GM12873 (cell line): Measurements from ENCODE around the gene PLCG2.

Experiments
- TF ChIP-seq, protein P1 (sequence below): IDR thresholded peaks from 2 replicates; pipeline ENCODE4 v1.5.1; 2012; ENCODE audit warnings: low read depth, mild to moderate bottlenecking, moderate library complexity, low read length, control low read depth; ENCODE audit not compliant: insufficient read depth; ENCODE audit errors: missing control alignments

PLCG2 gene

GRCh38 chr16:81758376-81758775, 20.7 kb upstream of the PLCG2 start:
- TF ChIP-seq, protein P1, sequence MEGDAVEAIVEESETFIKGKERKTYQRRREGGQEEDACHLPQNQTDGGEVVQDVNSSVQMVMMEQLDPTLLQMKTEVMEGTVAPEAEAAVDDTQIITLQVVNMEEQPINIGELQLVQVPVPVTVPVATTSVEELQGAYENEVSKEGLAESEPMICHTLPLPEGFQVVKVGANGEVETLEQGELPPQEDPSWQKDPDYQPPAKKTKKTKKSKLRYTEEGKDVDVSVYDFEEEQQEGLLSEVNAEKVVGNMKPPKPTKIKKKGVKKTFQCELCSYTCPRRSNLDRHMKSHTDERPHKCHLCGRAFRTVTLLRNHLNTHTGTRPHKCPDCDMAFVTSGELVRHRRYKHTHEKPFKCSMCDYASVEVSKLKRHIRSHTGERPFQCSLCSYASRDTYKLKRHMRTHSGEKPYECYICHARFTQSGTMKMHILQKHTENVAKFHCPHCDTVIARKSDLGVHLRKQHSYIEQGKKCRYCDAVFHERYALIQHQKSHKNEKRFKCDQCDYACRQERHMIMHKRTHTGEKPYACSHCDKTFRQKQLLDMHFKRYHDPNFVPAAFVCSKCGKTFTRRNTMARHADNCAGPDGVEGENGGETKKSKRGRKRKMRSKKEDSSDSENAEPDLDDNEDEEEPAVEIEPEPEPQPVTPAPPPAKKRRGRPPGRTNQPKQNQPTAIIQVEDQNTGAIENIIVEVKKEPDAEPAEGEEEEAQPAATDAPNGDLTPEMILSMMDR, result no peak

DNA sequence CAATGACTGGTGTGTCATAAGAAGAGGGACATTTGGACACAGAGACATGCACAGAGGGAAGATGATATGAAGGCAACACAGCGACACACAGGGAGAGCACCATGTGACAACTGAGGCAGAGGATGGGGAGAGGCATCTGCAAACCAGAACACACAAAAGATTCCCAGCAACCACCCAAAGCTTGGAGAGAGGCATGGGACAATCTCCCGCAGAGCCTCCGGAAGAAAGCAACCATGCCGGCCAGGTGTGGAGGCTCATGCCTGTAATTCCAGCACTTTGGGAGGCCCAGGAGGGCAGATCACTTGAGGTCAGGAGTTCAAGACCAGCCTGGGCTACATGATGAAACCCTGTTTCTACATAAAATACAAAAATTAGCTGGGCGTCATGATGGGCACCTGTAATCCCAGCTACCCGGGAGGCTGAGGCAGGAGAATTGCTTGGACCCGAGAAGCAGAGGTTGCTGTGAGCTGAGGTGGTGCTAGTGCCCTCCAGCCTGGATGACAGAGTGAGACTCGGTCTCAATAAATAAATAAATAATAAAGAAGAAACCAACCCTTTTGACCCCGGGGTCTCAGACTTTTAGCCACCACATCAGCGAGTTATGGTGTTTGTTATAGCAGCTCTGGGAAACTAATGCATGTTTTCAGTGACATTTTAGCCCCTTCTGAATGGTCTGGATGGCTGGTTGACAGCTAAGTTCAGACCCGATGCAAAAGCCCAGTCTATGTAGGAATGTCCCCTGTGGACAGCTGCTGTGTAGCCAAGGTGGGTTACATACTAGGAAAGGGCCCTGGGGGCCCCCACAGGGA, 13.8 kb upstream of the PLCG2 start:
- TF ChIP-seq, protein P1, result no peak

DNA sequence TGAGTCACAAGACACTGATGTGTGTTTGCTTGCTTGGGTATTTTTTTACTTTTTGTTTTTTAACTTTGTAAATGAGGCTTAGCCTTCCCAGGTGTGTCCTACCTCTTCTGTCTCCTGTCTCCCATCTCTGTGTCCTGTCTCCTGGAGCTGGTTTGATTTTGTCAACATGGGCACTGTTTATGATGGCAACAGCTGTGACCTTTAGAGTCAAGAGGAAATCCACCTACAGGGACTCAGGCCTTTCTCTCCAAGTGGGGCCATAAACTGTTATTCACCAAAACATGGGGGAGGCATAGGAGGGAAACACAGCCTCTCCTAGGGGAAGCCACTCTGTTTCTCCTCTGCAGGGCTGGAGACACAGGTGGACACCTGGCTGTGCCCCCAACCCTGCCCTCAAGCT, 13.1 kb upstream of the PLCG2 start:
- TF ChIP-seq, protein P1, result no peak

- TF ChIP-seq, protein P1, result no peak
Observed at GRCh38 chr16:81767987-81768592, 11.0 kb upstream of the PLCG2 start.

- TF ChIP-seq, protein P1, result no peak
Observed at GRCh38 chr16:81770008-81770407, 9.1 kb upstream of the PLCG2 start.

DNA sequence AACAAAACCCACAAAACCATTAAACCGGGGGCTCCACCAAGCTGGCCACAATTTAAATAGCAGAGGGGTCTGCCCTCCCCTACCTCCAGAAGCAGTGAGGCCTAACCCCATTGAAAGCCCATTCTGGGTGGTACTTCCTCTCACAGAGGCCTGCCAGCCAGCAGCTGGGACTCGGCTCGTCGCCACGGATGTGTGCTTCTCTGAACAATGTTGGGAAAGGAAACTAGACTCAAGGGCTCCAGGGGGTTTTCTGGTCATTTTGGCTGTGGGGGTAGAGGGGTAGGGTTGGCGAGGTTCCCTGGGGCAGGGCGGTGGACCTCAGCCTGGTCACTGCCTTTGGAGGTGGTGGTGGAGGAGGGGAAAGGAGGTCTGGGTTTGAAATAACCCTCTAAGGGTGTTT, 4.7 kb upstream of the PLCG2 start:
- TF ChIP-seq, protein P1, result no peak

- TF ChIP-seq, protein P1, result no peak
Observed at GRCh38 chr16:81775570-81775969, 3.5 kb upstream of the PLCG2 start.
